Measurements from ENCODE around the gene DDX6.

DNA sequence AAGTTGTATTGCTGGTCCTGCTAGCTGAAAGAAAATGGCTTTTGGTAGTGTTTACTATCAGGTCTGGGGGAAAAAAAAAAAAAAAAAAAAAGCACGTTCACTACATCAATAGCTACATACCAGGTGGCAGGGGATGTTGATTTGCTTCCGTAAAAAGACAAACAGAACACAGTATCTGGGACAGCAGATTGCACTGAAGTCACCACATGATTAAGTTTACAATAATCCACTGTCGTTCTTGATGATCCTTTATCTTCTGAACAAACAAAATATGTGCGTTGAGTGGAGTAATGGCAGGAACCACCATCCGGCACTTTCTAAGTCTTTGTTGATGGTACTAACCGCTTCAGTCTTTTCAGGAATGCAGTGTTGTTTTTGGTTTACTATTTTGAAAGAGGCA lies 48.7 kb downstream of the DDX6 start:
- TF ChIP-seq, protein P1, sequence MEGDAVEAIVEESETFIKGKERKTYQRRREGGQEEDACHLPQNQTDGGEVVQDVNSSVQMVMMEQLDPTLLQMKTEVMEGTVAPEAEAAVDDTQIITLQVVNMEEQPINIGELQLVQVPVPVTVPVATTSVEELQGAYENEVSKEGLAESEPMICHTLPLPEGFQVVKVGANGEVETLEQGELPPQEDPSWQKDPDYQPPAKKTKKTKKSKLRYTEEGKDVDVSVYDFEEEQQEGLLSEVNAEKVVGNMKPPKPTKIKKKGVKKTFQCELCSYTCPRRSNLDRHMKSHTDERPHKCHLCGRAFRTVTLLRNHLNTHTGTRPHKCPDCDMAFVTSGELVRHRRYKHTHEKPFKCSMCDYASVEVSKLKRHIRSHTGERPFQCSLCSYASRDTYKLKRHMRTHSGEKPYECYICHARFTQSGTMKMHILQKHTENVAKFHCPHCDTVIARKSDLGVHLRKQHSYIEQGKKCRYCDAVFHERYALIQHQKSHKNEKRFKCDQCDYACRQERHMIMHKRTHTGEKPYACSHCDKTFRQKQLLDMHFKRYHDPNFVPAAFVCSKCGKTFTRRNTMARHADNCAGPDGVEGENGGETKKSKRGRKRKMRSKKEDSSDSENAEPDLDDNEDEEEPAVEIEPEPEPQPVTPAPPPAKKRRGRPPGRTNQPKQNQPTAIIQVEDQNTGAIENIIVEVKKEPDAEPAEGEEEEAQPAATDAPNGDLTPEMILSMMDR (IDR thresholded peaks at IDR 0.05; ENCODE audit: insufficient read depth, low read length, poor library complexity, severe bottlenecking): no peak
- TF ChIP-seq EZH2phosphoT487 (conservative IDR thresholded peaks at IDR 0.05; ENCODE audit: low read length): no peak
